Islet precursor cell (in vitro differentiated cells): ENCODE results near the gene SHMT1.

Source experiments
- DNase-seq: peaks from one replicate; pipeline ENCODE4 v3.0.0-alpha.2; 2018

SHMT1 gene

DNA sequence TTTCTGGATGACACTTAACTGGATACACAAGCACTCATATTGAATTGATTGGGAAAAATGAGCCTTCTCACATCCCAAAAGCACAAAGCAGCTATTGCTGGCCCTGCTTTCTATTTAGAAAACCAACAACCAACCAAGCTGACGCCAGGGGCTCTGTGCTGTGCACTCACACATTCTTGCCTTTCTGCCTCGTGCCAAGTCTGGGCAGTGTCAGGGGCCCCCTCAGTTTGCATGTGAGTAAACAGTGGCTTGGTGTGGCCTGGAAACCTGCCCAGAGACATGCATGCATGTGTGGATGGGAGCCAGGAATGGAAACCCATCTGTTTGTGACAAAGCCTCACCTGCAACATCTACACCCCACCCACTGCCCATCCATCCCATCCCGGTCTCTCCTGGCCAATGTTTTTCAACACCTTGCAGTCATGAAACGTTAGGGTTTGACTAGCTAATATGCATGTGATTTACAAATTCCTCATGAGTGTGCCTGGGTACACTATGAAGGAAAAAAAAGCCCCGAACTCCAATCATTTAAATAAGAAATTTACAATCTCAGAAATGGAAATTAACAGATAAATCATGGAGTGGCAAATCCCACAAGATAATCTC is 82.5 kb downstream of the SHMT1 start:
- DNase-seq, result no peak

DNA sequence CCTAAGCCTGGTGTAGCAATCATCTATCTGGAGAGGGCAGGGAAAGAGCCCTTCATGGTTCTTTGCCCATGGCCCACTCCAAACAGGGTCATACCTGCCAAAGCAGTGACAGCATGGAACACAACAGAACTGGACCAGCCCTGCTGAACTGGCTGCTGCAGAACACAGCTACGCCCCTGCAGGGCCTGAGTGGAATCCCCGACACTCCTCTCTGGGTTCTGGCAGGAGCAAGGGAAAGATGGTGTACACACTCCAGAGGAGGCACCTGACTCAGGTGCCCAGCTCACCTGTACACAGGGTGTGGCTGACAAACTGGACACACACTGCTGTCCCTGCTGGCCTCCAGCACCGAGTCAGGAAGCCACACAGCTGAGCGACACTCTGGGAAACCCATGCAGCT is 83.1 kb downstream of the SHMT1 start:
- no peak for DNase-seq

DNA sequence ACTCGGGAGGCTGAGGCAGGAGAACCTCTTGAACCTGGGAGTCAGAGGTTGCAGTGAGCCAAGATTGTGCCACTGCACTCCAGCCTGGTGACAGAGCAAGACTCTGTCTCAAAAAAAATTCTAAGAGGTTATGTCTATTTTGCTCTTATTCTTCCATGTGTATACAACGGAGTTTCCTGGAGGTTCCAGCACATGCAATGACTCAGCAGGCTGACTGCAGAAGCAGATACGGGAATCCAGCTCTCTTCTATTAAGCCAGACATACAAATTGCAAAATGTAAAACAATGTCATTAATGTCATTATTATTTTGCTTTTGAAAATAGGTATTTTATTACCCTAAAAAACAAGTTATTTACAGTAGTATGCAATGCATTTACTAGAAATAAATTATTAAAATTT is 84.5 kb downstream of the SHMT1 start:
- no peak for DNase-seq
